ENCODE data around the gene ASCC2.

DNA sequence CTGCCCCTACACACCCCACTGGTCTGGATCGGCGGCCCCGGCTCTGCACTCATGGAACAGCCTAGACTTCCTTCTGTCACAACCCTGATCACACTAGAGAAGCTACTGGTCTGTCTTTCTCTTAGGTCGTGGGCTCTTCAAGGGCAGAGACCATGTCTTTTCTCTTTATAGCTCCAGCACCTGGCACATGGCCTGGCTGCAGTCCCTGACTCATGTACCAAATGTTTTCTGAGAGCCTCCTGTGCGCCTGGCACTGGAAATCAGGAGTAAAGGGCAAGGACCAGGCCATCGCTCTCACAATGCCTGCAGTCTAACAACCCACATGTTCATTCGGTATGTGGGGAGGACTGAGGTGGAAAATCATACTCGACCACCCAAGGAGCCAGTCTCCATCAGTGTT lies 7.5 kb downstream of the ASCC2 start:
- TF ChIP-seq ZNF121 (CRISPR knock-in tag; IDR thresholded peaks at IDR 0.05): no peak
- TF ChIP-seq, protein P1, sequence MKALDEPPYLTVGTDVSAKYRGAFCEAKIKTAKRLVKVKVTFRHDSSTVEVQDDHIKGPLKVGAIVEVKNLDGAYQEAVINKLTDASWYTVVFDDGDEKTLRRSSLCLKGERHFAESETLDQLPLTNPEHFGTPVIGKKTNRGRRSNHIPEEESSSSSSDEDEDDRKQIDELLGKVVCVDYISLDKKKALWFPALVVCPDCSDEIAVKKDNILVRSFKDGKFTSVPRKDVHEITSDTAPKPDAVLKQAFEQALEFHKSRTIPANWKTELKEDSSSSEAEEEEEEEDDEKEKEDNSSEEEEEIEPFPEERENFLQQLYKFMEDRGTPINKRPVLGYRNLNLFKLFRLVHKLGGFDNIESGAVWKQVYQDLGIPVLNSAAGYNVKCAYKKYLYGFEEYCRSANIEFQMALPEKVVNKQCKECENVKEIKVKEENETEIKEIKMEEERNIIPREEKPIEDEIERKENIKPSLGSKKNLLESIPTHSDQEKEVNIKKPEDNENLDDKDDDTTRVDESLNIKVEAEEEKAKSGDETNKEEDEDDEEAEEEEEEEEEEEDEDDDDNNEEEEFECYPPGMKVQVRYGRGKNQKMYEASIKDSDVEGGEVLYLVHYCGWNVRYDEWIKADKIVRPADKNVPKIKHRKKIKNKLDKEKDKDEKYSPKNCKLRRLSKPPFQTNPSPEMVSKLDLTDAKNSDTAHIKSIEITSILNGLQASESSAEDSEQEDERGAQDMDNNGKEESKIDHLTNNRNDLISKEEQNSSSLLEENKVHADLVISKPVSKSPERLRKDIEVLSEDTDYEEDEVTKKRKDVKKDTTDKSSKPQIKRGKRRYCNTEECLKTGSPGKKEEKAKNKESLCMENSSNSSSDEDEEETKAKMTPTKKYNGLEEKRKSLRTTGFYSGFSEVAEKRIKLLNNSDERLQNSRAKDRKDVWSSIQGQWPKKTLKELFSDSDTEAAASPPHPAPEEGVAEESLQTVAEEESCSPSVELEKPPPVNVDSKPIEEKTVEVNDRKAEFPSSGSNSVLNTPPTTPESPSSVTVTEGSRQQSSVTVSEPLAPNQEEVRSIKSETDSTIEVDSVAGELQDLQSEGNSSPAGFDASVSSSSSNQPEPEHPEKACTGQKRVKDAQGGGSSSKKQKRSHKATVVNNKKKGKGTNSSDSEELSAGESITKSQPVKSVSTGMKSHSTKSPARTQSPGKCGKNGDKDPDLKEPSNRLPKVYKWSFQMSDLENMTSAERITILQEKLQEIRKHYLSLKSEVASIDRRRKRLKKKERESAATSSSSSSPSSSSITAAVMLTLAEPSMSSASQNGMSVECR (CRISPR knock-in tag; IDR thresholded peaks at IDR 0.05; ENCODE audit: borderline replicate concordance): no peak
- TF ChIP-seq GABPB1 (CRISPR knock-in tag; IDR thresholded peaks at IDR 0.05): no peak
- no peak for TF ChIP-seq JUN (CRISPR knock-in tag; IDR thresholded peaks at IDR 0.05)

Data from WTC11 (cell line).